Anterior cingulate cortex (tissue), 58 donors: ENCODE data around the gene BASP1.
"Not testable (repeated sequence)": the region's sequence is repeated elsewhere in the genome, so short reads cannot be mapped to it uniquely, and the experiment has no call there.

ENCODE experiments used
- DNase-seq, 58 donors: peaks; one replicate each; lab custom pipeline; 2025; lab: John Stamatoyannopoulos, UW

Gene BASP1

DNA sequence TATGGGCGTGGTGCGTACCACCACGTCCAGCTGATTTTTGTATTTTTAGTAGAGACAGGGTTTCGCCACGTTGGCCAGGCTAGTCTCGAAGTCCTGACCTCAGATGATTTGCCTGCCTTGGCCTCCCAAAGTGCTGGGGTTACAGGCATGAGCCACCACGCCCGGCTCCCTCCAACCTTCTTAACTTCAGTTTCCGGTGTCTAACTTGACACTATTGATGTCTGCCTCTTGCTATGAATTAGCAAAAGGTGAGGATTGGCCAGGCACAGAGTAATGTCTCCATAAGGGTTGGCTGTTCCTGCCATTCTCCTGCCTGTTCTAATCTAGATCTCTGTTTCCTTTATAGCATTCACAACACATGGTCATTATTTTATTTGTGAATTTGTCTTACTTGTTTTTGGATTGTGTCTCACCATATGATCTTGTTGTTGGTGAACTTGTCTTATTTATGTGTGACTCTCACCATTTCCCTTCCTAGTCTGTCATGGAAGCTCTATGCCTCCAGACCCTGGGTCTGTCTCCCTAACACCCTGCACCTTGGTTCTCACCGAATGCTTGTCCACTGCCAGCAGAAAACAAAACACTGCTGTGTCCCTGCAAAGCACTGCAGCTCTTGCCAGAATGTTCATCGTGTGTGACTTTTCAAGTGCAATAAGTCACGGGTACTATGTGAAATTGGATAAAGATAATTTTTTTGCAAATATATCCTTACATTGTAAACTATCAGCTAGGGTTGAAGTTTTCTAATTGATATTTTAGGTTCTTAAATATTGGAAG is 26.0 kb downstream of the BASP1 start:
- no peak for DNase-seq

DNA sequence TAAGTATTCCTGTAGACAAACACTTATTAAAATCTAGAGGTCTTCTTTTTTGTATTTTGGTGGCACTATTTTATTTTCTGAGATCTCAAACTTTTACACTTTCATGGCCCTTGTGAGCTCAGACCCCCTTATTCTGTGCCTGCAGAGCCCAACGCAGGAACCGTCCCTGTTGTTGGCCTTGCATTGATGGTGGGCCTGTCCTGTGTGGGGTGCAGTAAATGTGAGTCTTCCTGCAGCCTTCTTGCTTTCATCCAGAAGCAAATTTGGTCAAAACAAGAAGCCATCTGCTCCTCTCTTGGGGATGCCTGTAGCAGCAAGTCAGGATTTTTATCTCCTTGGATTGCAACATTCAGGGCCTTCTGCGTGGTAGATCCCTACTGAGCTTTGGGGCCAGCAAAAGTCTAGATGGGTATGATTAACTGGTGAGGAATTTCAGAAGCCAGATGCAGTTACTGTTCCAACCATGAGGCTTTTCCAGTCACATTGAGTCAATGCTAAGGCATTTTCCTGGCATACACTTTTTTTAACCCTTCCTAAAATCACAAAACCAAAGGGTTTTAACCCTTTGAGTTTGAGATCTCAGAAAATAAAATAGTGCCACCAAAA is 31.7 kb downstream of the BASP1 start:
- no peak for DNase-seq

DNA sequence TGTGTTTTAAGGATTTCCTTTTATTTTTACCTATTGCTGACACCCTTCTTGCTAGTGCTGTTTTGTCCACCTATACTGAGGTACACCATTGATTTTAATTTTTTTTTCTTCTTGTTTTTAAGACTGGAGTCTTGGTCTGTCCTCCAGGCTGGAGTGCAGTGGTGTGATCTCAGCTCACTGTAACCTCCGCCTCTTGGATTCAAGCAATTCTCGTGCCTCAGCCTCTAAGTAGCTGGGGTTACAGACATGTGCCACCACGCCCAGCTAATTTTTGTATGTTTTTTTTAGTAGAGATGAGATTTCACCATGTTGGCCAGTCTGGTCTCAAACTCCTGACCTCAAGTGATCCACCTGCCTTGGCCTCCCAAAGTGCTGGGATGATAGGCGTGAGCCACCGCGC is 32.4 kb downstream of the BASP1 start:
- not testable (repeated sequence) for DNase-seq

DNA sequence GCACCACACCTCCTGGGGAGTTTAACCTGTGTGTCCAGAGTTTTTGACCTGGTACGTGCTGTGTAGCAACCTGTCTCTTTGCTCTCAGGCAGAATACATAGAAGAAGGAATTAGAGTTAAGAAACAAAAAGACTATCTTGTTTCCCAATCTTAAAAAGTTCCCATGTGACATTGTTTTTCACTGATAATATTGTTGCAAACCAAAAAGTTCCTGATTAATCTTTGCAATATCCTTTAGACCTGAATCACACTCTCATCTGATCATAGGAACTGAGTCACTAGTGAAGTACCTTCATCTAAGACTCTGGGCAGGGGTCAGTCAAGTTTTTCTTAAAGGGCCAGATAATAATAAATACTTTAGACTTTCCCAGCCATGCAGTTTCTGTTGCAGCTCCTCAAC is 35.1 kb downstream of the BASP1 start:
- DNase-seq = no peak

DNA sequence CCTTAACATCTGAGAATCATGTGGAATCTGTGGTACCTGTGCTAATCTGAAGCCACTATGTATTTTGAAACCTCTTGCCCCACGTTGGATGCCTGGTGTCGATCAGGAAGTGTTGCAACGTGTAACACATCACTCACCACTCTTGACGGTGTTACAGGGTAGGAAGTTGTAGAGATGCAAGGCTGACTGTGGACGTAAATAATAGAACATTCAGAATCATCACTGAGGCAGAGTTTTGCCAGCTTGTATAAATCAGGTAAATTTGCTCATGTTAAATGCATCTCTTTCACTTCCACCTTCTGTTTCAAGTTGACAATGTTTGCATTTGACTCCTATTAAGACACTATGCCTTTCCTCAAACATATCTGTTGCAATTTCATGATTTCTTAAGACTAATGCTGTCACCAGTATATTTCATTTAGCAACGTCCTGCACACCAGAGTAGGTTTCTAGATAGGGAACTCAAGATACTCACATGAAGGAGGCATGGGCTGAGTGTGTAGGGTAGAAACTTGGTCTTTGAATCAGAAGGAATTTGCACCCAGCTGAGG is 38.1 kb downstream of the BASP1 start:
- DNase-seq = no peak

DNA sequence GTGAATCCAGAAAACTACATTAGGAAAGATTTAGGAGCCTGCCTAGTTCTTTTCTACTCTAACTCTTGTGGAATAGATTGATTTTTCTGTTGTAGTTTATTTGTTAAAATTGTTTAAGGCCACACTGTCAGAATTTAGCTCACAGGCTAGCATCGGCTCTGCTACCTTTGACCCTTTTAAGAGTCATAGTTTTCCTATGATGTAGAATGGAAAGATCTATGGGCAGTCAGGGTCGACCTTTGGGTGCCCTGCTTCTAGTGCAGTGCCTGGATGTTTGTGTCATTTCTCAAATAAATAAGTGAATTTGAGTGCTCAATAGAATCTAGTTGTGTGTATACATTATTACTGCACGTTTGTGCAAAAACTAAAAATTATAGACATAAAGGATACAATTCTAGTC is 38.7 kb downstream of the BASP1 start:
- DNase-seq = no peak

DNA sequence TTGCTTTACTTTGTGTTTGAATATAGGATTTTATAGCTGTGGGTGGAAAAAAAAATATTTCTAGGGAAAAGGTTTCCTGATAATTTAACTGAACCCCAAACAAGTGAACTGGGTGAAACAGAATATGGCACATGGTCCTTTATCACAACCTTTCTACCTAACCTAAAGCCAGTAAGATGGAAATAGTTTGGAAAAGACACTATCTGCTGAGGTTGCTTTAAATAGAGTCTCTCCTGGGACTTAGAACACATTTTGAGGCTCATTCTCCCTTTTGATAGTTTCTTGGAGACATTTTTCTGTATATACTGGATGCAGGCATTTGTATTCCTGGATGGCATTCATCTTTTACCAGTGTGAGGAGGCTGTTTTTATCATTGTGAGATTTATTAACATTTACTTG is 39.4 kb downstream of the BASP1 start:
- no peak for DNase-seq

DNA sequence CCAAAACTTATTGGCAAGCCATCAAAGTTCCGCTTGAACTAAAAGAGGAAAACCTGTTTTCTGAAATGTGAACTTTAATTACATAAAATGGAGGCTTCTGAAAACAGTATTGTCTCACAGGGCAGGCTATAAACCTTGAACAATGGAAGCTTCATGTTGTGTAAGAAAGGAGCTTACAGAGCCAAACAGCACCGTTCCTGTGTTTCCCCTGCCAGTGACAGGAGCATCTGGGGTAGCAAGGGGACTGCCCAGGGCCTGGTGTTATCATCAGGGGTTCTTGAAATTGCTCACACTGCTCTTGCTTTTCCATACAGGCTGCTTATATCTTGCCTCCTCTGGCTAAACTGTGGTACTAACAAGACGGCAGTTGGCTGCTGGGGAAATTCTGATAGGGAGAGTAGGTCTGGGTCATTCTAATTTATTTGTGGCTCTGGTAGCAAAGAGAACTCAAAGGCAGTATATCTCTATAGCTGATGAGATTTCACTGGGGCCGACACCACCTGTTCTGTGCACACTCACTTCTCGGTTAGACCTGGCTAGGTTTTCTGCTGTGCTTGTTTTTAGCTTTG is 40.4 kb downstream of the BASP1 start:
- DNase-seq = no peak

DNA sequence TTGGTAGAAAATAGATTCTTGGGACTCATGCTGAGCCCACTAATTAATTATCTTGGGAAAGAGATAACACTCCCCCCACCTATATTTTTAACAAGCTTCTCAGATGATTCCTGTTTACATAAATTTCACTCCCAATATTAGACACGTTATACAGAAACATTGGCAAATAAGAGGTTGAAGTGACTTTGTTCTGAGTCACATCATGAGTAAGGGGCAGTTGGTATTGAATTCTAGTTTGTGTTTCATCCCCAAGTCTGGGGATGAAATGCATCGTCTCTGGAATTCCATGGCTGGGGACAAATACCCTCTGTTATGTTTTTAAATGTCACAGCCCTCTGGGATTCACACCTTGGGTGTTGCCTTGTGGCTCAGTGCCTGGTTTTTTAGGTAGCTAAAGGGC is 41.0 kb downstream of the BASP1 start:
- no peak for DNase-seq

DNA sequence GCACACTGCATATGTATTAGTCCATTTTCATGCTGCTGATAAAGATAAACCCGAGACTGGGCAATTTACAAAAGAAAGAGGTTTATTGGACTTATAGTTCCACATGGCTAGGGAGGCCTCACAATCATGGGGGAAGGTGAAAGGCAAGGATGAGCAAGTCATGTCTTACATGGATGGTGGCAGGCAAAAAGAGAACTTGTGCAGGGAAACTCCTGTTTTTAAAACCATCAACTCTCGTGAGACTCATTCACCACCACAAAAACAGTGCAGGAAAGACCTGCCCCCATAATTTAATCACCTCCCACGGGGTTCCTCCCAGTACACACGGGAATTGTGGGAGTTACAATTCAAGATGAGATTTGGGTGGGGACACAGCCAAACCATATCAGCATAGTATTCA is 41.6 kb downstream of the BASP1 start:
- DNase-seq = not testable (repeated sequence)

DNA sequence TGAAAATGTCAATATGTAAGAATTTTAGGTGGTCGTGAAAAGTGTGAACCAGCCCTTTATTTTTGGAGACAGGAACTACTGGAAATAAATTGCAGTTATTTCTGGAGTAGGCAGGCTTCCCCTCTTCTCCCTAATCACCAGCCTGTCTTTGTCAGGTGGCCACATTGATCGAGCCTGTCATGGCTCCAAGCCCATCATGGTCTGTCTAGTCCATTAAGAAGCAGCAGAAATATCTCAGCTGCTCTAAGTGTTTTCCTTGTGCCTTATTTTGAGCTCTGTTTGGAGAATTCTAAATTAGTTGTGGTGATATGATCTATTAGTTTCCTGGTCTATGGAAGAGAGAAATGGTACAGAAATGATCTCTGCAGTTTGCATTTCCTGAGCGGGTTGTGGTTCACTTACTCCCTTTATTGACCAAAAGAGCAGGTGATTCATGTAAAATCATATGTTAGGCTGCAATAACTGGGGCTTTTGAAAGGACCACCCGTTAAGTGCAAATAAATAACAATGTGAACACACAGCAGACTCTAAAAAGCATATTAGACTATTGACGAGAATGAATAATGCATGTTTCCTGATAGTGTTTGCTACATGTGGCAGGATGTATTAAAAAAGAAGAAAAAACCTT is 42.3 kb downstream of the BASP1 start:
- no peak for DNase-seq

DNA sequence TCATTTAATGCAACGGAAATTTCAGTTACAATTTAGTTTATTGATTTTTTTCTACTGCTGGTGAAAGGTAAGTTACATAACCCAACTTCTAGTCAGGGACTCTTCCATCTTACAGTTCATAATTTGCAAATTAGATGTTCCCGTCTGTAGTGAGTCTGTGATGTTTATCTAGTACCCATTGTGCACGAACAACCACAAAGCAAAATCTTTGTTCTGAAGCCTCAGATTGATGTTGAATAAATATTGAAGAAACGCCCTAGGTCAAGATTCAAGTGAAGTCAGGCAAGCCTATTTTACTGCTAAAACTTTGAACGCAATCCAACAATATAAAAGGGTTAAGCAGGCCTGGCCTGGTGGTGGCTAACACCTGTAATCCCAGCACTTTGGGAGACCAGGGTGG is 43.1 kb downstream of the BASP1 start:
- no peak for DNase-seq

DNA sequence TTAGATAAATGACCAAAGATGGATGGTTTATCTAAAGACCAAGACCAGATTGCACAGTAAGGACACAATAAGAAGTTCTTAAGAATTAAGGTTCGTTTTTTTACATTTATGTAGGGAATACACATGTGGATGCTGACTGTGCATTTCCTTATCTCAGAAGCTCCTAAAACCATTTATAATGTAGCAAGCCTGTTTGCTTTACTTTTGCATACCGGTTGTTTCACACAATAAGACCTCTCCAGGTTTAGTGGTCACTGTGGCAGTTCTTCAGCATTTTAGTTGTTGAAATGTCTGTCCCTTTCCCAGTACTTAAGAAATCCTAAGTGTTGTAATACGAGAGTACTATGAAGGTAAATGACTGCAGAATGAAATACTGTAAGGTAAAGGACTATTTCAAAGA is 43.6 kb downstream of the BASP1 start:
- DNase-seq = no peak

DNA sequence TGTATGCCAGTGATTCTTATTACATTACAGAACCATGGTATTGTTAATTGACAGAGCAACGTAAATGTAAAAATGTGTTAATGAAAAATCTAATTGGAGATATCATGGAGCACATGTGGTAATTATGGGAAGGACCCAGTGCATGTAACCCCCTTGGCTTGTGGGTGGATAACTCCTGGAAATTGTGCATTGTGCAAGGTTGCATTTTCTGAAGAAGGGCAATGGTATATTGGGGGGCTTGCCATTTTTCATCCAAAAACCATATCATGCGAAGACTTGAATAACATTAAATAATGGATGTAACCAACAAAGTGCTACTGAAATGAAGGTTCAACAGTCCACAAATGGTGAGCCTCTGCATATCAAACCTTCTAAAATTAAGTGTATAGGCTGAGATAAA is 47.6 kb downstream of the BASP1 start:
- no peak for DNase-seq

DNA sequence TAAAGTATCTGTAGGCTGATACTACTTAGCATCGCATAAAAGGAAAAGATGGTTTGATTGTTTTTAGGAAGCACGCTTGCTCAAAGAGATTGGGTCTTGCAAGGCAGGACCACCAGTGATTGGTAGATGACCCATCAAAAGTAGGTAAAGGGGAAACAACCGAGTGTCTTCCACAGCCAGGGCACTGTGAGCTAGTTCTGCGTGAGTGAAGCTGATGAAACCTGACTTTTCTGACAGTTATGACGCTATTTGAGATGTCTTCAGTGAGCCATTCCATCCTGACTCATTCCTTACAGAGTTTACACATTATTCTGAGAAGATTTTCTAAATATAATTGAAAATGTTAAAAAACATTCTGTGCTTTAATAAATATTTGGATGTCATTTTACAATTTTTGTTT is 49.7 kb downstream of the BASP1 start:
- no peak for DNase-seq

DNA sequence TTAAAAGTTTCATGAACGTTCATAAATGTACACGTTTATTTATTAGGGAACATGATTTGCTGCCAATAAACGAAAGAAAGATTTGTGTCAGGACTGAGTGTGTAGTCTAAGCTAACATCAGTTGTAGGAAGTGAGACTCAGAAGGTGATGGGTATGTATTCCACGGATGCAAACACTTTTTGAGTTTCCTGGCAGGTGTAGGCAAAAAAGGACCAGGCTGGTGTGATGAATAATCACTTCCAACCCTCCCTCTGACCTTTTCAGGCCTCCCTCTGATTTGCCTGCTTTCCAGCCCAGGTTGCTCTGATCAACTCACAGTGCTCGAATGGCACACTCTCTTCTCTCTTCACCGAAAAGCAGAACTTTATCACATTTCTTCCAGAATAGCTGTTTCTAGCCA is 51.8 kb downstream of the BASP1 start:
- no peak for DNase-seq

DNA sequence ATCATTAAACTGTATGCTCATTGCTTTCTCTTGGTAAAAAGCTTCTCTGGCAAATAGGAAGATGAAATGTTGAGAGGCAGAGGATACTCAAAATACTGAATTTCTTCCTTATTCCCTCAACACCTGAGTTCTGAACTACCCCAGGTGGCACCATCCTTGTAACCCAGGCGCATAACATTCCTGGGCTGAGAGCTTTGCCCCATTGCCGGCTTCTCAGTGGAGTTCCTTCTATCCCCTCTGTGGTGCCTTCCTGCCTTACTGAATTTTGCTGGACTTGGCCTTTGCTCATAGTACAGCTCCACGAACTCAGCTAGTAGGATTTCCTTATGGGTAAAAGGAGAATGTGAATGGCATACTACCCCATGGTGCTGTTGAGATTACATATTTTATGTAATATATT is 54.7 kb downstream of the BASP1 start:
- no peak for DNase-seq

DNA sequence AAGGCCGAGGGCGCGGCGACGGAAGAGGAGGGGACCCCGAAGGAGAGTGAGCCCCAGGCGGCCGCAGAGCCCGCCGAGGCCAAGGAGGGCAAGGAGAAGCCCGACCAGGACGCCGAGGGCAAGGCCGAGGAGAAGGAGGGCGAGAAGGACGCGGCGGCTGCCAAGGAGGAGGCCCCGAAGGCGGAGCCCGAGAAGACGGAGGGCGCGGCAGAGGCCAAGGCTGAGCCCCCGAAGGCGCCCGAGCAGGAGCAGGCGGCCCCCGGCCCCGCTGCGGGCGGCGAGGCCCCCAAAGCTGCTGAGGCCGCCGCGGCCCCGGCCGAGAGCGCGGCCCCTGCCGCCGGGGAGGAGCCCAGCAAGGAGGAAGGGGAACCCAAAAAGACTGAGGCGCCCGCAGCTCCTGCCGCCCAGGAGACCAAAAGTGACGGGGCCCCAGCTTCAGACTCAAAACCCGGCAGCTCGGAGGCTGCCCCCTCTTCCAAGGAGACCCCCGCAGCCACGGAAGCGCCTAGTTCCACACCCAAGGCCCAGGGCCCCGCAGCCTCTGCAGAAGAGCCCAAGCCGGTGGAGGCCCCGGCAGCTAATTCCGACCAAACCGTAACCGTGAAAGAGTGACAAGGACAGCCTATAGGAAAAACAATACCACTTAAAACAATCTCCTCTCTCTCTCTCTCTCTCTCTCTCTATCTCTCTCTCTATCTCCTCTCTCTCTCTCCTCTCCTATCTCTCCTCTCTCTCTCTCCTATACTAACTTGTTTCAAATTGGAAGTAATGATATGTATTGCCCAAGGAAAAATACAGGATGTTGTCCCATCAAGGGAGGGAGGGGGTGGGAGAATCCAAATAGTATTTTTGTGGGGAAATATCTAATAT is 58.1 kb downstream of the BASP1 start:
- DNase-seq = no peak

DNA sequence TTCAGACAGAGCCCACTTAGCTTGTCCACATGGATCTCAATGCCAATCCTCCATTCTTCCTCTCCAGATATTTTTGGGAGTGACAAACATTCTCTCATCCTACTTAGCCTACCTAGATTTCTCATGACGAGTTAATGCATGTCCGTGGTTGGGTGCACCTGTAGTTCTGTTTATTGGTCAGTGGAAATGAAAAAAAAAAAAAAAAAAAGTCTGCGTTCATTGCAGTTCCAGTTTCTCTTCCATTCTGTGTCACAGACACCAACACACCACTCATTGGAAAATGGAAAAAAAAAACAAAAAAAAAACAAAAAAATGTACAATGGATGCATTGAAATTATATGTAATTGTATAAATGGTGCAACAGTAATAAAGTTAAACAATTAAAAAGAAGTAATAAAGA is 59.0 kb downstream of the BASP1 start:
- DNase-seq = no peak

DNA sequence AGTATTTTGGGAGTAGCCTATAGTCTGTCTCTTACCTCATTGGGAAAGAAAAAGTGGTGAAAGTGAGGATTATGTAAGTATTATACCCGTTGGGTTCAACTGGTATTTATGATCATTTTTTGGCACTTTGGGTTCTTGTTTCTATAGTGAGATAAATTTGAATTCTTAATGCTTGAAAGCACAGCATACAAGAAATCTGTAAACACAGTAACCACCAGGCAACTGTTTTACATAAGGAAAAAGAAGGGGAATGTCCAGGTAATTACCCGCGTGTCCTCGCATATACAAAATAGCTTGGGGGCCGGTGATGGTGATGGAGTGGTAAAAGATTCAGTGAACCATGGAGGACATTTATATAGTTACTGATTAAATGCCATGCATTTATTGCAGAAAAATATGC is 60.5 kb downstream of the BASP1 start:
- DNase-seq = no peak
